WTC11 (cell line): Measurements from ENCODE around the gene ETV6. TPM values are rescaled to one million over a fixed set of nuclear protein-coding genes. Genes with fewer than 3 reads are reported as not detected.

Source experiments
- ATAC-seq: fragments of 200-7000 bp; cut with Tn5 transposase; 2 replicates; pipeline ENCODE4 v1.10.0; 2021; ENCODE audit warnings: mild to moderate bottlenecking, moderate library complexity
- CTCF ChIA-PET: fragments of 300-600 bp; sonication (Branson Sonifier 250); formaldehyde crosslinking; loops from one replicate; lab custom pipeline; 2021; ENCODE audit warnings: antibody characterized with exemption; lab: Charles Lee
- POLR2A ChIA-PET: fragments of 350-600 bp; sonication (Branson Sonifier 250); formaldehyde crosslinking; loops from one replicate; lab custom pipeline; 2021; ENCODE audit warnings: antibody characterized with exemption; lab: Charles Lee
- DNase-seq: peaks from one replicate; pipeline ENCODE4 v3.0.0; 2021; ENCODE audit warnings: low spot score
- H3K27ac Mint-ChIP-seq: 2 replicates; pipeline ENCODE4 v1.8.0; 2021; ENCODE audit warnings: mixed read lengths
- H3K27me3 Mint-ChIP-seq: 2 replicates; pipeline ENCODE4 v1.8.0; 2021; ENCODE audit warnings: low read depth, mild to moderate bottlenecking, moderate library complexity, mixed read lengths
- H3K36me3 Mint-ChIP-seq: 2 replicates; pipeline ENCODE4 v1.8.0; 2021; ENCODE audit warnings: mixed read lengths
- H3K4me1 Mint-ChIP-seq: 2 replicates; pipeline ENCODE4 v1.8.0; 2022; ENCODE audit warnings: mixed read lengths
- H3K4me3 Mint-ChIP-seq: 2 replicates; pipeline ENCODE4 v1.8.0; 2021; ENCODE audit warnings: mild to moderate bottlenecking, moderate library complexity, mixed read lengths
- H3K9me3 Mint-ChIP-seq: 2 replicates; pipeline ENCODE4 v1.8.0; 2021; ENCODE audit warnings: mixed read lengths
- ATF1 ChIP-seq: sonication (generic); formaldehyde crosslinking; IDR thresholded peaks from 2 replicates; pipeline ENCODE4 v1.8.1; 2023; ENCODE audit warnings: mild to moderate bottlenecking, moderate library complexity, missing genetic modification reagents
- GABPB1 ChIP-seq: sonication (generic); formaldehyde crosslinking; IDR thresholded peaks from 2 replicates; pipeline ENCODE4 v1.8.1; 2023; ENCODE audit warnings: mild to moderate bottlenecking, missing genetic modification reagents
- HMGA2 ChIP-seq: fragments of 250-450 bp; sonication (Bioruptor Pico); IDR thresholded peaks from 2 replicates; pipeline ENCODE4 v1.4.0; 2021; ENCODE audit warnings: mild to moderate bottlenecking, moderate library complexity
- JAZF1 ChIP-seq: fragments of 250-450 bp; sonication (Bioruptor Pico); IDR thresholded peaks from 2 replicates; pipeline ENCODE4 v1.9.0; 2021; ENCODE audit warnings: moderate library complexity, mild to moderate bottlenecking, inconsistent platforms
- MXD4 ChIP-seq: fragments of 250-450 bp; sonication (Bioruptor Pico); IDR thresholded peaks from 2 replicates; pipeline ENCODE4 v1.8.0; 2021; ENCODE audit warnings: mild to moderate bottlenecking, moderate library complexity, borderline replicate concordance
- NR2C2 ChIP-seq: sonication (generic); formaldehyde crosslinking; IDR thresholded peaks from 2 replicates; pipeline ENCODE4 v1.8.0; 2022; ENCODE audit warnings: mild to moderate bottlenecking, missing genetic modification reagents
- OVOL2 ChIP-seq: fragments of 250-450 bp; sonication (Bioruptor Pico); IDR thresholded peaks from 2 replicates; pipeline ENCODE4 v1.9.0; 2021; ENCODE audit warnings: mild to moderate bottlenecking, borderline replicate concordance
- PRRX2 ChIP-seq: fragments of 250-450 bp; sonication (Bioruptor Pico); IDR thresholded peaks from 2 replicates; pipeline ENCODE4 v1.8.0; 2021; ENCODE audit warnings: mild to moderate bottlenecking
- ZNF263 ChIP-seq: sonication (generic); formaldehyde crosslinking; IDR thresholded peaks from 2 replicates; pipeline ENCODE4 v1.8.1; 2022; ENCODE audit warnings: low read depth, mild to moderate bottlenecking, moderate library complexity, missing genetic modification reagents
- ZNF396 ChIP-seq: fragments of 250-450 bp; sonication (Bioruptor Pico); IDR thresholded peaks from 2 replicates; pipeline ENCODE4 v1.8.0; 2021; ENCODE audit warnings: mild to moderate bottlenecking, moderate library complexity, borderline replicate concordance
- total RNA-seq: library from RNA; stranded (reverse); gene quantifications from 3 replicates; pipeline ENCODE4 v1.2.3, GENCODE V29; 2021
- TF ChIP-seq, protein P1 (sequence below): sonication (generic); formaldehyde crosslinking; conservative IDR thresholded peaks from 2 replicates; pipeline ENCODE4 v1.8.1; 2023; ENCODE audit warnings: mild to moderate bottlenecking, low read depth, missing genetic modification reagents, moderate library complexity
- TF ChIP-seq, protein P2 (sequence below): sonication (generic); formaldehyde crosslinking; IDR thresholded peaks from 2 replicates; pipeline ENCODE4 v1.8.1; 2023; ENCODE audit warnings: mild to moderate bottlenecking, moderate library complexity, missing genetic modification reagents
- TF ChIP-seq, protein P3 (sequence below): fragments of 250-450 bp; sonication (Bioruptor Pico); conservative IDR thresholded peaks from 2 replicates; pipeline ENCODE4 v1.9.0; 2021; ENCODE audit warnings: mild to moderate bottlenecking
- TF ChIP-seq, protein P4 (sequence below): sonication (generic); formaldehyde crosslinking; conservative IDR thresholded peaks from 2 replicates; pipeline ENCODE4 v1.8.1; 2022; ENCODE audit warnings: mild to moderate bottlenecking, missing genetic modification reagents
- TF ChIP-seq, protein P5 (sequence below): fragments of 250-450 bp; sonication (Bioruptor Pico); IDR thresholded peaks from 2 replicates; pipeline ENCODE4 v1.9.0; 2021; ENCODE audit warnings: moderate library complexity, mild to moderate bottlenecking, inconsistent platforms, borderline replicate concordance
- TF ChIP-seq, protein P6 (sequence below): sonication (generic); formaldehyde crosslinking; IDR thresholded peaks from 2 replicates; pipeline ENCODE4 v1.8.0; 2023; ENCODE audit warnings: missing genetic modification reagents, mild to moderate bottlenecking, borderline replicate concordance
- TF ChIP-seq, protein P7 (sequence below): sonication (generic); formaldehyde crosslinking; IDR thresholded peaks from 2 replicates; pipeline ENCODE4 v1.8.0; 2022; ENCODE audit warnings: mild to moderate bottlenecking, missing genetic modification reagents
- TF ChIP-seq, protein P8 (sequence below): sonication (generic); formaldehyde crosslinking; IDR thresholded peaks from 2 replicates; pipeline ENCODE4 v1.8.1; 2022; ENCODE audit warnings: missing genetic modification reagents, borderline replicate concordance

ETV6 gene
- total RNA-seq, 1 experiment from 2014 or later, result 23.5 TPM

DNA sequence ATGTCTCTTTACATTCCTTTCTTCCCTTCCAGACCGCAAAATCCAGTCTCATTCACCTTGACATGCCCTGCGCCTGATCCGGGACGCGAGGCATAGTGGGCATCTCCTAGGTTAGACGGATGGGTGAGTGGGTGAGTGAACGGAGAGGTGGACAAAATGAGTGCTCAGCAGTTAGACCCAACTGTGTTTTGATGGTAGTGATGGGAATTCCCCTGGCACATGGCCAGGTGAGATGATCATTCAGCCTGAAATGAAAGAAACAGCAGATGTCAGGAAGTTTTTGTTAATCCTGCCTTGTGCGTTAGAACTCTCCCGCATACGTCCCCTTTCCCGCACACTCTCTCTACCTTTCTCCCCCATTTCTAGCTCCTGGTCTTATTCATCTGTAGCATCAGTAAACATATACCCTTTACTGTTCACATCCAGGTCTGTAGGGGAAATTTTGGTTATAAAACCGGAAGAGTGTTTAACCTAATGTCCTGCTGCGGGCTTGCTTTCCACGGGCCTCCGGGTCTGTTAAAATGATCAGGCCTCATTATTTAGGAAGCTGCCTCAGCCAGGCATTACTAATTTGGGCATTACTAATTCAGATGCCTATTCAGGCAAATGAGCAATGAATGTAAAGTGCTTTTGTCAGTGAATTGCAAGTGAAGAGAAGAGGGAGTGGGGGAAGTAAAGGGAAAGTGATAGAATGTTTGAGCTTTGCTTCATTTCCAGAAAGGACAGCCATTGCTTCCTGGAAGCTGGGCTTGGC, 172.8 kb downstream of the ETV6 start (continued):
- TF ChIP-seq, protein P1, sequence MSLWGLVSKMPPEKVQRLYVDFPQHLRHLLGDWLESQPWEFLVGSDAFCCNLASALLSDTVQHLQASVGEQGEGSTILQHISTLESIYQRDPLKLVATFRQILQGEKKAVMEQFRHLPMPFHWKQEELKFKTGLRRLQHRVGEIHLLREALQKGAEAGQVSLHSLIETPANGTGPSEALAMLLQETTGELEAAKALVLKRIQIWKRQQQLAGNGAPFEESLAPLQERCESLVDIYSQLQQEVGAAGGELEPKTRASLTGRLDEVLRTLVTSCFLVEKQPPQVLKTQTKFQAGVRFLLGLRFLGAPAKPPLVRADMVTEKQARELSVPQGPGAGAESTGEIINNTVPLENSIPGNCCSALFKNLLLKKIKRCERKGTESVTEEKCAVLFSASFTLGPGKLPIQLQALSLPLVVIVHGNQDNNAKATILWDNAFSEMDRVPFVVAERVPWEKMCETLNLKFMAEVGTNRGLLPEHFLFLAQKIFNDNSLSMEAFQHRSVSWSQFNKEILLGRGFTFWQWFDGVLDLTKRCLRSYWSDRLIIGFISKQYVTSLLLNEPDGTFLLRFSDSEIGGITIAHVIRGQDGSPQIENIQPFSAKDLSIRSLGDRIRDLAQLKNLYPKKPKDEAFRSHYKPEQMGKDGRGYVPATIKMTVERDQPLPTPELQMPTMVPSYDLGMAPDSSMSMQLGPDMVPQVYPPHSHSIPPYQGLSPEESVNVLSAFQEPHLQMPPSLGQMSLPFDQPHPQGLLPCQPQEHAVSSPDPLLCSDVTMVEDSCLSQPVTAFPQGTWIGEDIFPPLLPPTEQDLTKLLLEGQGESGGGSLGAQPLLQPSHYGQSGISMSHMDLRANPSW, result no peak
- TF ChIP-seq, protein P2, sequence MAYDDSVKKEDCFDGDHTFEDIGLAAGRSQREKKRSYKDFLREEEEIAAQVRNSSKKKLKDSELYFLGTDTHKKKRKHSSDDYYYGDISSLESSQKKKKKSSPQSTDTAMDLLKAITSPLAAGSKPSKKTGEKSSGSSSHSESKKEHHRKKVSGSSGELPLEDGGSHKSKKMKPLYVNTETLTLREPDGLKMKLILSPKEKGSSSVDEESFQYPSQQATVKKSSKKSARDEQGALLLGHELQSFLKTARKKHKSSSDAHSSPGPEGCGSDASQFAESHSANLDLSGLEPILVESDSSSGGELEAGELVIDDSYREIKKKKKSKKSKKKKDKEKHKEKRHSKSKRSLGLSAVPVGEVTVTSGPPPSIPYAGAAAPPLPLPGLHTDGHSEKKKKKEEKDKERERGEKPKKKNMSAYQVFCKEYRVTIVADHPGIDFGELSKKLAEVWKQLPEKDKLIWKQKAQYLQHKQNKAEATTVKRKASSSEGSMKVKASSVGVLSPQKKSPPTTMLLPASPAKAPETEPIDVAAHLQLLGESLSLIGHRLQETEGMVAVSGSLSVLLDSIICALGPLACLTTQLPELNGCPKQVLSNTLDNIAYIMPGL (CRISPR knock-in tag), result no peak
- TF ChIP-seq, protein P3, sequence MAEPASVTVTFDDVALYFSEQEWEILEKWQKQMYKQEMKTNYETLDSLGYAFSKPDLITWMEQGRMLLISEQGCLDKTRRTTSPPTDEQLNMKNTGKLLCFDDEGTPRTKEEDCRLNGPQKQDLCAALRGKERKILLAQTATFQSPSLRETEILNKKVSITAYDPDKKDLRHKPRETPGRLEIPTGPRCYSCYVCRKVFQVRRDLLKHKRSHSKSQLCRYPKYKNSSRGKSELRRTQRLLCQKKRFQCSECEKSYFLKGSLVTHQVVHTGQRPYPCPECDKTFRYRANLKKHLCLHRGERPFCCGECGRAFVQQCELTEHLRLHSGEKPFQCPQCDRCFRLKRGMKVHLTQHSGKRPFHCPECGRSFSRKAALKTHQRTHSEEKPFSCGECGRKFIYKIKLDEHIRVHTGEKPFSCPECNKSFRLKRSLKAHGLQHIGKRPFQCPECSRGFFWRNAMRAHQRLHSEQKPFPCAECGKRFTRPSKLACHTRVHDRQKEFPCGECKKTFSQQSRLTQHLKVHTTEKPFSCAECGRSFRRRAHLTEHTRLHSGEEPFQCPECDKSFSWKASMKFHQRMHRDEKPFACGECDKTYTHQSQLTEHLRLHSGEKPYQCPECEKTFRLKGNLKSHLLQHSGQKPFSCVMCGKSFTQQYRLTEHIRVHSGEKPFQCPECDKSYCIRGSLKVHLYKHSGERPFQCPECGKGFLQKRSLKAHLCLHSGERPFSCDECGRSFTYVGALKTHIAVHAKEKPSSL (CRISPR knock-in tag), result no peak
- no peak for TF ChIP-seq ATF1 (CRISPR knock-in tag)
- TF ChIP-seq, protein P4, sequence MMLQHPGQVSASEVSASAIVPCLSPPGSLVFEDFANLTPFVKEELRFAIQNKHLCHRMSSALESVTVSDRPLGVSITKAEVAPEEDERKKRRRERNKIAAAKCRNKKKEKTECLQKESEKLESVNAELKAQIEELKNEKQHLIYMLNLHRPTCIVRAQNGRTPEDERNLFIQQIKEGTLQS (CRISPR knock-in tag), result no peak
- TF ChIP-seq OVOL2 (CRISPR knock-in tag), result no peak
- TF ChIP-seq, protein P5, sequence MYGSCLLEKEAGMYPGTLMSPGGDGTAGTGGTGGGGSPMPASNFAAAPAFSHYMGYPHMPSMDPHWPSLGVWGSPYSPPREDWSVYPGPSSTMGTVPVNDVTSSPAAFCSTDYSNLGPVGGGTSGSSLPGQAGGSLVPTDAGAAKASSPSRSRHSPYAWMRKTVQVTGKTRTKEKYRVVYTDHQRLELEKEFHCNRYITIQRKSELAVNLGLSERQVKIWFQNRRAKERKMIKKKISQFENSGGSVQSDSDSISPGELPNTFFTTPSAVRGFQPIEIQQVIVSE (CRISPR knock-in tag), result no peak
- TF ChIP-seq, protein P6, sequence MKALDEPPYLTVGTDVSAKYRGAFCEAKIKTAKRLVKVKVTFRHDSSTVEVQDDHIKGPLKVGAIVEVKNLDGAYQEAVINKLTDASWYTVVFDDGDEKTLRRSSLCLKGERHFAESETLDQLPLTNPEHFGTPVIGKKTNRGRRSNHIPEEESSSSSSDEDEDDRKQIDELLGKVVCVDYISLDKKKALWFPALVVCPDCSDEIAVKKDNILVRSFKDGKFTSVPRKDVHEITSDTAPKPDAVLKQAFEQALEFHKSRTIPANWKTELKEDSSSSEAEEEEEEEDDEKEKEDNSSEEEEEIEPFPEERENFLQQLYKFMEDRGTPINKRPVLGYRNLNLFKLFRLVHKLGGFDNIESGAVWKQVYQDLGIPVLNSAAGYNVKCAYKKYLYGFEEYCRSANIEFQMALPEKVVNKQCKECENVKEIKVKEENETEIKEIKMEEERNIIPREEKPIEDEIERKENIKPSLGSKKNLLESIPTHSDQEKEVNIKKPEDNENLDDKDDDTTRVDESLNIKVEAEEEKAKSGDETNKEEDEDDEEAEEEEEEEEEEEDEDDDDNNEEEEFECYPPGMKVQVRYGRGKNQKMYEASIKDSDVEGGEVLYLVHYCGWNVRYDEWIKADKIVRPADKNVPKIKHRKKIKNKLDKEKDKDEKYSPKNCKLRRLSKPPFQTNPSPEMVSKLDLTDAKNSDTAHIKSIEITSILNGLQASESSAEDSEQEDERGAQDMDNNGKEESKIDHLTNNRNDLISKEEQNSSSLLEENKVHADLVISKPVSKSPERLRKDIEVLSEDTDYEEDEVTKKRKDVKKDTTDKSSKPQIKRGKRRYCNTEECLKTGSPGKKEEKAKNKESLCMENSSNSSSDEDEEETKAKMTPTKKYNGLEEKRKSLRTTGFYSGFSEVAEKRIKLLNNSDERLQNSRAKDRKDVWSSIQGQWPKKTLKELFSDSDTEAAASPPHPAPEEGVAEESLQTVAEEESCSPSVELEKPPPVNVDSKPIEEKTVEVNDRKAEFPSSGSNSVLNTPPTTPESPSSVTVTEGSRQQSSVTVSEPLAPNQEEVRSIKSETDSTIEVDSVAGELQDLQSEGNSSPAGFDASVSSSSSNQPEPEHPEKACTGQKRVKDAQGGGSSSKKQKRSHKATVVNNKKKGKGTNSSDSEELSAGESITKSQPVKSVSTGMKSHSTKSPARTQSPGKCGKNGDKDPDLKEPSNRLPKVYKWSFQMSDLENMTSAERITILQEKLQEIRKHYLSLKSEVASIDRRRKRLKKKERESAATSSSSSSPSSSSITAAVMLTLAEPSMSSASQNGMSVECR (CRISPR knock-in tag), result no peak
- TF ChIP-seq, all 79 proteins: peak for 0

DNA sequence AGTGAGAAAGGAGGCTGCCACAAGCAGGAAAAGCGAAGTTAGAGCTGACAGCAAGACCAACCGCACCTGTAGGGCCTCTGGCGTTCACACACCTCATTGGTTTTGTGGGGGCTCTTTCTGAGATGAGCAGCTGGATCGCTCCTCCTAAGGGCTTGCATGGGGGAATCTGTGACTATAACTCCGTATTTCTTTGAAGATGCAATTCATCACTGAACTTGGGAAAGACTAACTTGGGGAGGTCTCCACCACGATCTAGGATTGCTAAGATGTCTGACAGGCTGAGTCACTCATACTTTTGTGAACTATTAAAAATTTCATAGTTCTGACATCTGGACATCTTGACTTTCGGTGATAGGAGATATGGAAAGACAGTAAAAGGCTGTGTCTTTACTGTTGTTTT, 173.6 kb downstream of the ETV6 start:
- Mint-ChIP-seq H3K4me3 (no peak overlapping the region), H3K4me1 (peaks cover 37% of the 10 kb centered on the region), H3K36me3 (peaks cover 4% of the 10 kb centered on the region; the same call in 1 of the 2 replicates), H3K27me3 (no peaks in the 10 kb centered on the region), H3K9me3 (peaks cover 3% of the 10 kb centered on the region; the same call in 1 of the 2 replicates), H3K27ac (no peak overlapping the region)
- ChIA-PET CTCF (interaction anchor here (0.5 to 1.3 kb wide), 2 partner anchors 10 to 39 kb away, joined by 3 read pairs; no protein-coding TSS in a partner anchor), POLR2A (no interaction called here)
- DNase-seq (no peak), ATAC-seq (no peak)
- no peak for TF ChIP-seq NR2C2 (CRISPR knock-in tag)
- TF ChIP-seq MXD4 (CRISPR knock-in tag), result no peak
- TF ChIP-seq, protein P7, sequence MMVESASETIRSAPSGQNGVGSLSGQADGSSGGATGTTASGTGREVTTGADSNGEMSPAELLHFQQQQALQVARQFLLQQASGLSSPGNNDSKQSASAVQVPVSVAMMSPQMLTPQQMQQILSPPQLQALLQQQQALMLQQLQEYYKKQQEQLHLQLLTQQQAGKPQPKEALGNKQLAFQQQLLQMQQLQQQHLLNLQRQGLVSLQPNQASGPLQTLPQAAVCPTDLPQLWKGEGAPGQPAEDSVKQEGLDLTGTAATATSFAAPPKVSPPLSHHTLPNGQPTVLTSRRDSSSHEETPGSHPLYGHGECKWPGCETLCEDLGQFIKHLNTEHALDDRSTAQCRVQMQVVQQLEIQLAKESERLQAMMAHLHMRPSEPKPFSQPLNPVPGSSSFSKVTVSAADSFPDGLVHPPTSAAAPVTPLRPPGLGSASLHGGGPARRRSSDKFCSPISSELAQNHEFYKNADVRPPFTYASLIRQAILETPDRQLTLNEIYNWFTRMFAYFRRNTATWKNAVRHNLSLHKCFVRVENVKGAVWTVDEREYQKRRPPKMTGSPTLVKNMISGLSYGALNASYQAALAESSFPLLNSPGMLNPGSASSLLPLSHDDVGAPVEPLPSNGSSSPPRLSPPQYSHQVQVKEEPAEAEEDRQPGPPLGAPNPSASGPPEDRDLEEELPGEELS (CRISPR knock-in tag), result no peak
- TF ChIP-seq, protein P8, sequence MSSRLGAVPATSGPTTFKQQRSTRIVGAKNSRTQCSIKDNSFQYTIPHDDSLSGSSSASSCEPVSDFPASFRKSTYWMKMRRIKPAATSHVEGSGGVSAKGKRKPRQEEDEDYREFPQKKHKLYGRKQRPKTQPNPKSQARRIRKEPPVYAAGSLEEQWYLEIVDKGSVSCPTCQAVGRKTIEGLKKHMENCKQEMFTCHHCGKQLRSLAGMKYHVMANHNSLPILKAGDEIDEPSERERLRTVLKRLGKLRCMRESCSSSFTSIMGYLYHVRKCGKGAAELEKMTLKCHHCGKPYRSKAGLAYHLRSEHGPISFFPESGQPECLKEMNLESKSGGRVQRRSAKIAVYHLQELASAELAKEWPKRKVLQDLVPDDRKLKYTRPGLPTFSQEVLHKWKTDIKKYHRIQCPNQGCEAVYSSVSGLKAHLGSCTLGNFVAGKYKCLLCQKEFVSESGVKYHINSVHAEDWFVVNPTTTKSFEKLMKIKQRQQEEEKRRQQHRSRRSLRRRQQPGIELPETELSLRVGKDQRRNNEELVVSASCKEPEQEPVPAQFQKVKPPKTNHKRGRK (CRISPR knock-in tag), result no peak
- TF ChIP-seq GABPB1 (CRISPR knock-in tag), result no peak
- no peak for TF ChIP-seq JAZF1 (CRISPR knock-in tag)
- no peak for TF ChIP-seq ZNF263 (CRISPR knock-in tag)
- no peak for TF ChIP-seq ZNF396
- TF ChIP-seq HMGA2 (CRISPR knock-in tag), result no peak
- no peak for TF ChIP-seq PRRX2 (CRISPR knock-in tag)
